Glutamatergic neuron (in vitro differentiated cells): ENCODE data around the gene NECAP2. TPM values are rescaled to one million over a fixed set of nuclear protein-coding genes. Genes with fewer than 3 reads are reported as not detected.

Experiments used
- DNase-seq: peaks from one replicate; pipeline ENCODE4 v3.0.0; 2022
- H3K27ac Mint-ChIP-seq: one replicate; pipeline ENCODE4 v1.8.0; 2020; ENCODE audit warnings: mild to moderate bottlenecking, mixed read lengths, inconsistent platforms; ENCODE audit not compliant: unreplicated experiment
- H3K27me3 Mint-ChIP-seq: one replicate; pipeline ENCODE4 v1.8.0; 2020; ENCODE audit warnings: mild to moderate bottlenecking, moderate library complexity, mixed read lengths, inconsistent platforms; ENCODE audit not compliant: unreplicated experiment
- H3K36me3 Mint-ChIP-seq: one replicate; pipeline ENCODE4 v1.8.0; 2020; ENCODE audit warnings: mild to moderate bottlenecking, mixed read lengths, inconsistent platforms; ENCODE audit not compliant: unreplicated experiment
- H3K4me1 Mint-ChIP-seq: one replicate; pipeline ENCODE4 v1.8.0; 2020; ENCODE audit warnings: mild to moderate bottlenecking, low read depth, mixed read lengths, inconsistent platforms; ENCODE audit not compliant: unreplicated experiment
- H3K4me3 Mint-ChIP-seq: one replicate; pipeline ENCODE4 v1.8.0; 2020; ENCODE audit warnings: mild to moderate bottlenecking, mixed read lengths, inconsistent platforms; ENCODE audit not compliant: unreplicated experiment
- H3K9me3 Mint-ChIP-seq: one replicate; pipeline ENCODE4 v1.8.0; 2020; ENCODE audit warnings: mild to moderate bottlenecking, moderate library complexity, mixed read lengths, inconsistent platforms; ENCODE audit not compliant: unreplicated experiment
- total RNA-seq: library from RNA; stranded (reverse); fragmentation: NEBNext Ultra II Directional; extraction: Animal tissue kit (Norgen Biotek cat#: 25700); gene quantifications from one replicate; pipeline ENCODE4 v1.2.1, GENCODE V29; 2021; ENCODE audit not compliant: unreplicated experiment
- TF ChIP-seq, protein P1 (sequence below): fragments of 200-600 bp; sonication (generic); IDR thresholded peaks from one replicate; pipeline ENCODE4 v1.5.0; 2021; ENCODE audit not compliant: partially characterized antibody, unreplicated experiment

The NECAP2 gene
- total RNA-seq, 1 donor from 2014 or later, result 37.8 TPM

DNA sequence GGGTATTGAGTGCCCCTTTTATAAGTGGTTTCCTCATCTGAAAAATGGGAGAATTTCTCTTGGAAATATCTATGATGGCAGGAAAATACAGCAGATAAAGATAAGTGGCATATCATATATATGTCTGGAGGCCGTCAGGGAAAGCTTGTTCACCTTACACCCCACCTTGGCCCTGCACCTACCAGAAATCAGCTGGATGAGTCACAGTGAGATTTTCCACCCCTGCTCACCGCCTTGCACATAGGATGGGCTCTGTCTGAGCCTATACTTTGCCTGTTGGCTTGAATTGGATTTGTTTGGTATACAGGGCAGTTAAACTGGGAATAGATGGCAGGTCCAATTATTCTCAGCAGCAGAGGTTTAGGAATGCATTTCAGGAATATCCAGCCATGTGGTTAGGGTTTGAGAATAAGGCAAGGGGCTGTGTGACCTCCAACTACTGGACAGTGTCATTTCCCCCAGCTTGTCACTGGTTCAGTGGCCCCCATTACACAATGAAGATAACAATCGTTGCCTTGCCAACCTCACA lies 3.5 kb upstream of the NECAP2 start, which contains the start of gene SPATA21:
SPATA21 (minus strand) TSS at position 479 of the 529 bp plus-strand sequence. CDS start 6,053 bp downstream, outside the sequence.
- Mint-ChIP-seq H3K4me1 (peaks cover 6% of the 10 kb centered on the region), H3K27ac (no peak within 1 kb of the TSS), H3K4me3 (no peak within 1 kb of the TSS), H3K36me3 (no peaks in the 10 kb centered on the region), H3K9me3 (peaks cover 3% of the 10 kb centered on the region), H3K27me3 (peaks cover 2% of the 10 kb centered on the region)
- TF ChIP-seq, protein P1, sequence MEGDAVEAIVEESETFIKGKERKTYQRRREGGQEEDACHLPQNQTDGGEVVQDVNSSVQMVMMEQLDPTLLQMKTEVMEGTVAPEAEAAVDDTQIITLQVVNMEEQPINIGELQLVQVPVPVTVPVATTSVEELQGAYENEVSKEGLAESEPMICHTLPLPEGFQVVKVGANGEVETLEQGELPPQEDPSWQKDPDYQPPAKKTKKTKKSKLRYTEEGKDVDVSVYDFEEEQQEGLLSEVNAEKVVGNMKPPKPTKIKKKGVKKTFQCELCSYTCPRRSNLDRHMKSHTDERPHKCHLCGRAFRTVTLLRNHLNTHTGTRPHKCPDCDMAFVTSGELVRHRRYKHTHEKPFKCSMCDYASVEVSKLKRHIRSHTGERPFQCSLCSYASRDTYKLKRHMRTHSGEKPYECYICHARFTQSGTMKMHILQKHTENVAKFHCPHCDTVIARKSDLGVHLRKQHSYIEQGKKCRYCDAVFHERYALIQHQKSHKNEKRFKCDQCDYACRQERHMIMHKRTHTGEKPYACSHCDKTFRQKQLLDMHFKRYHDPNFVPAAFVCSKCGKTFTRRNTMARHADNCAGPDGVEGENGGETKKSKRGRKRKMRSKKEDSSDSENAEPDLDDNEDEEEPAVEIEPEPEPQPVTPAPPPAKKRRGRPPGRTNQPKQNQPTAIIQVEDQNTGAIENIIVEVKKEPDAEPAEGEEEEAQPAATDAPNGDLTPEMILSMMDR, result no peak
- no peak for DNase-seq

DNA sequence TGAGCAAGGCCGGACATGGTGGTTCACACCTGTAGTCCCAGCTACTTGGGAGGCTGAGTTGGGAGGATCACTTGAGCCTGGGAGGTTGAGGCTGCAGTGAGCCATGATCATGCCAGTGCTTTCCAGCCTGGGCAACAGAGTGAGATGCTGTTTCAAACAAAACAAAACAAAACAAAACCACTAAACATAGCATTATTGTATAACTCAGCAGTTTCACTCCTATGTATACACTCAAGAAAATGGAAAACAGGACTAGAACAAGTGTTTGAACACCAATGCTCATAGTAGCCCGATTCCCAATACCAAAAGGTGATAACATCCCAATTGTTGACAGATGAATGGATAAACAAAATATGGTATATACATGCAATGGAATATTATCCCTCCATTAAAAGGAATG lies 2.0 kb upstream of the NECAP2 start:
- TF ChIP-seq, protein P1, result no peak
- peaks cover 2% of the 10 kb centered on the region for H3K27me3 Mint-ChIP-seq
- H3K27ac Mint-ChIP-seq, result no peak overlapping the region
- H3K9me3 Mint-ChIP-seq, result peaks cover 3% of the 10 kb centered on the region
- no peak for DNase-seq
- H3K4me3 Mint-ChIP-seq, result no peak overlapping the region
- H3K36me3 Mint-ChIP-seq, result no peaks in the 10 kb centered on the region
- peaks cover 10% of the 10 kb centered on the region for H3K4me1 Mint-ChIP-seq

DNA sequence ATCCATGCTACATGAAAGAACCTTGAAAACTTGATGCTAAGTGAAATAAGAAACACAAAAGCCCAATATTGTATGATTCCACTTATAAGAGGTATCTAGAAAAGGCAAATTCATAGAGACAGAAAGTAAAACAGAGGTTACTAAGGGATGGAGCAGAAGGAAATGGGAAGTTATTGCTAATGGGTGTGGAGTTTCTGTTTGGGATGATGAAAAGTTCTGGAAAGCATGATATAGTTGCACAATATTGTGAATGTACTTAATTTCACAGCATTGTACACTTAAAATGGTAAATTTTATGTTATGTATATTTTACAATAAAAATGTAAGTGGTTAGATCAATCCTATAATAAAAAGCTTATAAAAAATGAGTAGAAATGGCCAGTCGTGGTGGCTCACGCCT lies 1.6 kb upstream of the NECAP2 start:
- Mint-ChIP-seq H3K27ac (no peak overlapping the region), H3K27me3 (peaks cover 2% of the 10 kb centered on the region), H3K9me3 (peaks cover 3% of the 10 kb centered on the region), H3K36me3 (no peaks in the 10 kb centered on the region), H3K4me1 (peaks cover 12% of the 10 kb centered on the region), H3K4me3 (no peak overlapping the region)
- TF ChIP-seq, protein P1, result no peak
- no peak for DNase-seq

DNA sequence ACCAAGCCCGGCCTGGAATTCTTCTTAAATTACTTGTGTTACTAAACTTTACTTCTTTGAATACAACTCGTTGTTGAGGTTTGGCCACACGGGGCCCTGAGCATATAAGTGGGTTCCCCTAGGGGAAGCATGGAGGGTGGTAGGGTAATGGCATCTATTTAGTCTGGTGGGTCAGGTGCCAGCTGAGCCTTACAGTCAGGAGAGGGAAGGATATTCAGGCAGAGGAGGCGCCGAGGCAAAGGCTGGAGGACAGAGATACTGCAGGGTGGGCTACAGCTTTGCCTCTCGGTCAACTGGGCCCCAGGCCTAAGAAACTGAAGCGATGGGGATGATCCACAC lies 424 bp upstream of the NECAP2 start:
- DNase-seq, result no peak

DNA sequence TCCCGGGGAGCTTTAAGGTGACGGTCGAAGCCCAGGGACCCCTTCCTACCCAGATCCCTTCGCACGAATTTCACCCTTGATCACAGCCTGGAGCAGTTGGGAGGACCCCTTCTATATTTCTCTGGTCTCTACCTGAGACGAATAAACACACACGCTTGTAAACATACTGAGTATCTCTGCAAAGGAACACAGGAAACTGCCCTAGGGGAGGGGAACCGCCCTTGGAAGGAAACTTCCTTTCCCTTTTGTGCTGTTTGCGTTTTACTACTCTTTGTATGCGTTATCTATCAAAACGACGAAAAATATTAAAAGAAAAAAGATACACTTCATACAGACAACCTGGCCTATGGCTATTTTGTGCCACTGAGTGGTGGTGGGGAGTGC lies 750 bp downstream of the NECAP2 start:
- Mint-ChIP-seq H3K9me3 (peaks cover 3% of the 10 kb centered on the region), H3K27ac (peak overlapping the region; percentile 85), H3K36me3 (no peaks in the 10 kb centered on the region), H3K4me1 (peaks cover 12% of the 10 kb centered on the region), H3K4me3 (peak overlapping the region; percentile 96), H3K27me3 (peaks cover 2% of the 10 kb centered on the region)
- TF ChIP-seq, protein P1, result no peak
- no peak for DNase-seq

More for the DNA sequence above, 424 bp upstream of the NECAP2 start:
- peak overlapping the region; percentile 80 for H3K27ac Mint-ChIP-seq
- no peaks in the 10 kb centered on the region for H3K36me3 Mint-ChIP-seq
- TF ChIP-seq, protein P1, result no peak
- peak overlapping the region; percentile 96 for H3K4me3 Mint-ChIP-seq
- H3K4me1 Mint-ChIP-seq, result peaks cover 12% of the 10 kb centered on the region
- peaks cover 3% of the 10 kb centered on the region for H3K9me3 Mint-ChIP-seq
- peaks cover 2% of the 10 kb centered on the region for H3K27me3 Mint-ChIP-seq
